Nephron (organoid): Measurements from ENCODE around the gene ESR2.
A peak's percentile ranks its signal among the peaks of the same experiment; 100 is the strongest.
"Not testable (repeated sequence)": the region's sequence is repeated elsewhere in the genome, so short reads cannot be mapped to it uniquely, and the experiment has no call there.

Experiments used
- H3K27ac Mint-ChIP-seq, 3 experiments: 2 replicates each; pipeline ENCODE4 v1.8.0; 2020; ENCODE audit warnings: mixed read lengths in 3 of 3, mild to moderate bottlenecking in 2 of 3, moderate library complexity in 1 of 3
- H3K27me3 Mint-ChIP-seq: 2 replicates; pipeline ENCODE4 v1.8.0; 2021; ENCODE audit warnings: low read depth, mild to moderate bottlenecking, moderate library complexity, mixed read lengths
- H3K36me3 Mint-ChIP-seq: 2 replicates; pipeline ENCODE4 v1.8.0; 2020; ENCODE audit warnings: low read depth, mixed read lengths
- H3K4me1 Mint-ChIP-seq: 2 replicates; pipeline ENCODE4 v1.8.0; 2020; ENCODE audit warnings: mixed read lengths
- H3K4me3 Mint-ChIP-seq, 3 experiments: 2 replicates each; pipeline ENCODE4 v1.8.0; 2020; ENCODE audit warnings: mild to moderate bottlenecking in 3 of 3, mixed read lengths in 3 of 3, moderate library complexity in 2 of 3
- H3K9me3 Mint-ChIP-seq: 2 replicates; pipeline ENCODE4 v1.8.0; 2020; ENCODE audit warnings: mixed read lengths
- CTCF ChIP-seq, 3 experiments: fragments of 200-600 bp; sonication (generic); IDR thresholded peaks; one replicate each; pipeline ENCODE4 v1.5.0; 2021; ENCODE audit warnings: antibody characterized with exemption in 3 of 3; ENCODE audit not compliant: unreplicated experiment in 3 of 3

ESR2 gene

GRCh38 chr14:64186231-64187129, 107.7 kb downstream of the ESR2 start:
- H3K27ac Mint-ChIP-seq: peak overlapping the region in 1 of 3 experiments; percentile 44
- peak overlapping the region; percentile 55 to 77 (median 73) for H3K4me3 Mint-ChIP-seq
- peaks cover 61% of the 10 kb centered on the region for H3K36me3 Mint-ChIP-seq
- no peak for TF ChIP-seq CTCF (IDR thresholded peaks at IDR 0.05; ENCODE audit: unreplicated experiment in 3 of 3)
- peaks cover 8% of the 10 kb centered on the region for H3K4me1 Mint-ChIP-seq
- no peaks in the 10 kb centered on the region for H3K27me3 Mint-ChIP-seq
- H3K9me3 Mint-ChIP-seq: peaks cover 11% of the 10 kb centered on the region

GRCh38 chr14:64185184-64185583, 109.0 kb downstream of the ESR2 start:
- H3K27ac Mint-ChIP-seq: no peak overlapping the region
- no peak for TF ChIP-seq CTCF (IDR thresholded peaks at IDR 0.05; ENCODE audit: unreplicated experiment in 3 of 3)

GRCh38 chr14:64184103-64184729, 110.0 kb downstream of the ESR2 start:
- H3K9me3 Mint-ChIP-seq: peaks cover 11% of the 10 kb centered on the region
- H3K27ac Mint-ChIP-seq: no peak overlapping the region
- H3K27me3 Mint-ChIP-seq: no peaks in the 10 kb centered on the region

More at GRCh38 chr14:64185184-64185583, 109.0 kb downstream of the ESR2 start:
- Mint-ChIP-seq H3K27me3 (no peaks in the 10 kb centered on the region), H3K4me1 (peaks cover 8% of the 10 kb centered on the region), H3K9me3 (peaks cover 11% of the 10 kb centered on the region), H3K4me3 (no peak overlapping the region), H3K36me3 (peaks cover 57% of the 10 kb centered on the region)

GRCh38 chr14:64182908-64183307, 111.3 kb downstream of the ESR2 start:
- H3K27ac Mint-ChIP-seq, H3K4me3 Mint-ChIP-seq, H3K27me3 Mint-ChIP-seq, H3K4me1 Mint-ChIP-seq: not testable (repeated sequence)
- Mint-ChIP-seq H3K9me3 (peaks cover 11% of the 10 kb centered on the region), H3K36me3 (peaks cover 60% of the 10 kb centered on the region)

More at GRCh38 chr14:64184103-64184729, 110.0 kb downstream of the ESR2 start:
- Mint-ChIP-seq H3K36me3 (peaks cover 60% of the 10 kb centered on the region), H3K4me1 (peaks cover 8% of the 10 kb centered on the region), H3K4me3 (no peak overlapping the region)
- TF ChIP-seq CTCF (IDR thresholded peaks at IDR 0.05; ENCODE audit: unreplicated experiment in 3 of 3): no peak

GRCh38 chr14:64178814-64179213, 115.4 kb downstream of the ESR2 start:
- H3K4me3 Mint-ChIP-seq: no peak overlapping the region
- H3K36me3 Mint-ChIP-seq: peaks cover 52% of the 10 kb centered on the region
- H3K27me3 Mint-ChIP-seq: no peaks in the 10 kb centered on the region
- no peak for TF ChIP-seq CTCF (IDR thresholded peaks at IDR 0.05; ENCODE audit: unreplicated experiment in 3 of 3)
- no peak overlapping the region for H3K27ac Mint-ChIP-seq
- H3K9me3 Mint-ChIP-seq: no peaks in the 10 kb centered on the region
- H3K4me1 Mint-ChIP-seq: peaks cover 10% of the 10 kb centered on the region

GRCh38 chr14:64176330-64176729, 117.8 kb downstream of the ESR2 start:
- Mint-ChIP-seq H3K27me3 (no peaks in the 10 kb centered on the region), H3K9me3 (no peaks in the 10 kb centered on the region)

More at GRCh38 chr14:64176330-64176729, 117.8 kb downstream of the ESR2 start:
- H3K4me1 Mint-ChIP-seq: peaks cover 10% of the 10 kb centered on the region
- H3K36me3 Mint-ChIP-seq: peaks cover 48% of the 10 kb centered on the region
- TF ChIP-seq CTCF (IDR thresholded peaks at IDR 0.05; ENCODE audit: unreplicated experiment in 3 of 3): no peak
- no peak overlapping the region for H3K27ac Mint-ChIP-seq
- H3K4me3 Mint-ChIP-seq: no peak overlapping the region
